K562 (cell line): ENCODE measurements around the gene IL18RAP. TPM values are rescaled to one million over a fixed set of nuclear protein-coding genes. Genes with fewer than 3 reads are reported as not detected.

ENCODE experiments used
- AFF4 ChIP-seq: sonication (generic); formaldehyde crosslinking; IDR thresholded peaks from 2 replicates; pipeline ENCODE4 v1.8.0; 2023; ENCODE audit warnings: mild to moderate bottlenecking, missing genetic modification reagents
- CBFA2T2 ChIP-seq: fragments of 450-650 bp; conservative IDR thresholded peaks from 2 replicates; pipeline ENCODE4 v1.6.1; 2017; ENCODE audit warnings: mild to moderate bottlenecking
- CREB3L1 ChIP-seq: fragments of 450-650 bp; IDR thresholded peaks from 2 replicates; pipeline ENCODE4 v1.6.1; 2014; ENCODE audit warnings: low read depth, mild to moderate bottlenecking, moderate library complexity, borderline replicate concordance
- CTCFL ChIP-seq: IDR thresholded peaks from 2 replicates; pipeline ENCODE4 v1.6.1; 2011; ENCODE audit warnings: borderline replicate concordance, low read depth, mild to moderate bottlenecking, moderate library complexity, low read length; ENCODE audit not compliant: insufficient read depth, poor library complexity, severe bottlenecking
- FOXA1 ChIP-seq: fragments of 450-650 bp; IDR thresholded peaks from 2 replicates; pipeline ENCODE4 v1.6.1; 2016; ENCODE audit warnings: mild to moderate bottlenecking, borderline replicate concordance
- GTF2F1 ChIP-seq: IDR thresholded peaks from 2 replicates; pipeline ENCODE4 v1.6.1; 2011; ENCODE audit warnings: low read depth, low read length, improper control_type of control experiment
- HDGF ChIP-seq: fragments of 450-650 bp; IDR thresholded peaks from 2 replicates; pipeline ENCODE4 v1.6.1; 2016
- HNRNPUL1 ChIP-seq: fragments of 200-400 bp; formaldehyde crosslinking; IDR thresholded peaks from 2 replicates; pipeline ENCODE4 v1.6.1; 2017; ENCODE audit warnings: low read length
- IRF1 ChIP-seq: sonication (generic); formaldehyde crosslinking; IDR thresholded peaks from 2 replicates; pipeline ENCODE4 v1.8.0; 2022; ENCODE audit warnings: missing genetic modification reagents, mild to moderate bottlenecking, borderline replicate concordance
- KDM2B ChIP-seq: fragments of 250-450 bp; sonication (Bioruptor Pico); IDR thresholded peaks from 2 replicates; pipeline ENCODE4 v1.8.0; 2021; ENCODE audit warnings: mild to moderate bottlenecking, moderate library complexity
- RBM25 ChIP-seq: fragments of 200-400 bp; formaldehyde crosslinking; IDR thresholded peaks from 2 replicates; pipeline ENCODE4 v1.6.1; 2018; ENCODE audit warnings: low read length, low read depth, moderate library complexity; ENCODE audit not compliant: severe bottlenecking
- TCFL5 ChIP-seq: fragments of 250-450 bp; sonication (Bioruptor Pico); conservative IDR thresholded peaks from 2 replicates; pipeline ENCODE4 v1.6.1; 2021; ENCODE audit warnings: mild to moderate bottlenecking, moderate library complexity, matching md5 sums
- ZC3H8 ChIP-seq: fragments of 450-650 bp; IDR thresholded peaks from 2 replicates; pipeline ENCODE4 v1.6.1; 2017
- ZNF395 ChIP-seq: fragments of 200-800 bp; sonication (Bioruptor generic); IDR thresholded peaks from 2 replicates; pipeline ENCODE4 v1.6.1; 2017; ENCODE audit warnings: missing genetic modification characterization, missing compliant biosample characterization
- ZNF408 ChIP-seq: fragments of 250-450 bp; sonication (Bioruptor Pico); IDR thresholded peaks from 2 replicates; pipeline ENCODE4 v1.4.0; 2020; ENCODE audit warnings: low read depth, mild to moderate bottlenecking, moderate library complexity
- ZNF668 ChIP-seq: fragments of 250-450 bp; sonication (Bioruptor Pico); IDR thresholded peaks from 2 replicates; pipeline ENCODE4 v1.8.0; 2022; ENCODE audit warnings: mild to moderate bottlenecking, inconsistent platforms
- polyA plus RNA-seq, 8 experiments: library from polyadenylated mRNA; depleted of rRNA in 4 of 8; stranded (reverse) in 5 of 8; unstranded in 3 of 8; fragments of >200 nt; fragmentation: Nextera tagmentation in 2 of 8; fragmentation: Illumina TruSeq in 1 of 8; extraction: Ambion mirVana in 2 of 8; extraction: Trizol in 1 of 8; gene quantifications; 2 replicates each; pipeline versions ENCODE4 v1.2.1 to v1.2.3, GENCODE V29; 2011 to 2014; ENCODE audit warnings: inconsistent platforms in 1 of 8, missing spikeins in 1 of 8
- total RNA-seq, 7 experiments: library from RNA; depleted of rRNA in 6 of 7; stranded (reverse); fragments of >200 nt in 6 of 7; fragmentation: Illumina TruSeq in 2 of 7; extraction: Trizol in 2 of 7; gene quantifications; 2 replicates each; pipeline versions ENCODE4 v1.2.1 to v1.2.3, GENCODE V29; 2011 to 2021; ENCODE audit warnings: low replicate concordance in 1 of 7

The IL18RAP gene
- total and polyA plus RNA-seq, 9 of the 15 experiments (the other 6 are each of a cell fraction or from before 2014, with no cell fraction given) = 1.1 to 20.5 (median 5.8) TPM

GRCh38 chr2:102421890-102422759 is 835 bp upstream of the IL18RAP start (continued):
- no peak for TF ChIP-seq IRF1 (CRISPR knock-in tag)
- no peak for TF ChIP-seq KDM2B (CRISPR knock-in tag)
- TF ChIP-seq ZNF408 = no peak
- TF ChIP-seq GTF2F1 = no peak
- no peak for TF ChIP-seq TCFL5
- no peak for TF ChIP-seq FOXA1
- TF ChIP-seq ZNF395 (CRISPR knock-in tag) = peak; percentile 66
- TF ChIP-seq AFF4 = no peak
- TF ChIP-seq HNRNPUL1 = no peak
- no peak for TF ChIP-seq RBM25
- TF ChIP-seq CTCFL = no peak
- peak; percentile 75 for TF ChIP-seq CBFA2T2
- no peak for TF ChIP-seq ZNF668 (CRISPR knock-in tag)
- no peak for TF ChIP-seq CREB3L1
- no peak for TF ChIP-seq ZC3H8
- TF ChIP-seq HDGF = no peak
